Immature natural killer cell (primary cell): ENCODE measurements around the gene CAPN9. TPM values are rescaled to one million over a fixed set of nuclear protein-coding genes. Genes with fewer than 3 reads are reported as not detected.

Experiments
- DNase-seq, 3 donors: peaks; one replicate each; pipeline ENCODE4 v3.0.0; 2022; ENCODE audit warnings: mixed read lengths in 1 of 3
- H3K27ac Mint-ChIP-seq, 6 donors: one replicate each; pipeline ENCODE4 v1.8.0; 2020; ENCODE audit warnings: mixed read lengths in 6 of 6, mild to moderate bottlenecking in 5 of 6, inconsistent platforms in 4 of 6, moderate library complexity in 3 of 6
- H3K27me3 Mint-ChIP-seq, 3 donors: one replicate each; pipeline ENCODE4 v1.8.0; 2020 to 2021; ENCODE audit warnings: low read depth in 3 of 3, mild to moderate bottlenecking in 3 of 3, mixed read lengths in 3 of 3, moderate library complexity in 3 of 3, inconsistent platforms in 1 of 3
- H3K36me3 Mint-ChIP-seq, 3 donors: one replicate each; pipeline ENCODE4 v1.8.0; 2020; ENCODE audit warnings: mixed read lengths in 3 of 3, inconsistent platforms in 2 of 3, mild to moderate bottlenecking in 2 of 3
- H3K4me1 Mint-ChIP-seq, 2 donors: one replicate each; pipeline ENCODE4 v1.8.0; 2020; ENCODE audit warnings: inconsistent platforms in 2 of 2, mild to moderate bottlenecking in 2 of 2, mixed read lengths in 2 of 2, moderate library complexity in 1 of 2
- H3K4me3 Mint-ChIP-seq, 5 donors: one replicate each; pipeline ENCODE4 v1.8.0; 2020; ENCODE audit warnings: mild to moderate bottlenecking in 5 of 5, mixed read lengths in 5 of 5, inconsistent platforms in 3 of 5, moderate library complexity in 3 of 5
- H3K9me3 Mint-ChIP-seq, 6 donors: one replicate each; pipeline ENCODE4 v1.8.0; 2020; ENCODE audit warnings: mild to moderate bottlenecking in 6 of 6, mixed read lengths in 6 of 6, inconsistent platforms in 4 of 6, moderate library complexity in 3 of 6
- polyA plus RNA-seq, 3 donors: library from polyadenylated mRNA; unstranded; fragments of 300-500 nt; fragmentation: Illumina TruSeq; gene quantifications; one replicate each; pipeline ENCODE4 v1.2.3, GENCODE V29; 2021

The CAPN9 gene
- polyA plus RNA-seq, 3 donors from 2014 or later = not detected

- Mint-ChIP-seq H3K4me1 (peaks cover 12 to 14% of the 10 kb centered on the region in 2 donors), H3K36me3 (no peaks in the 10 kb centered on the region), H3K4me3 (no peak overlapping the region), H3K27ac (no peak overlapping the region), H3K9me3 (no peaks in the 10 kb centered on the region), H3K27me3 (peaks cover 0 to 4% (median 2%) of the 10 kb centered on the region in 3 donors)
- DNase-seq = no peak
Measured at GRCh38 chr1:230706020-230706699, 41.0 kb upstream of the CAPN9 start.

GRCh38 chr1:230706887-230707731 lies 40.1 kb upstream of the CAPN9 start:
- H3K4me1 Mint-ChIP-seq = peaks cover 12 to 14% of the 10 kb centered on the region in 2 donors
- no peaks in the 10 kb centered on the region for H3K36me3 Mint-ChIP-seq
- H3K9me3 Mint-ChIP-seq = no peaks in the 10 kb centered on the region
- H3K4me3 Mint-ChIP-seq = peak overlapping the region in 1 of 5 donors; percentile 30
- no peak overlapping the region for H3K27ac Mint-ChIP-seq
- peaks cover 0 to 4% (median 2%) of the 10 kb centered on the region in 3 donors for H3K27me3 Mint-ChIP-seq
- no peak for DNase-seq

GRCh38 chr1:230707732-230708630 lies 39.2 kb upstream of the CAPN9 start:
- H3K27ac Mint-ChIP-seq = no peak overlapping the region
- H3K9me3 Mint-ChIP-seq = no peaks in the 10 kb centered on the region
- H3K36me3 Mint-ChIP-seq = no peaks in the 10 kb centered on the region
- no peak for DNase-seq
- peaks cover 0 to 6% (median 2%) of the 10 kb centered on the region in 3 donors for H3K27me3 Mint-ChIP-seq
- peaks cover 12 to 14% of the 10 kb centered on the region in 2 donors for H3K4me1 Mint-ChIP-seq
- H3K4me3 Mint-ChIP-seq = no peak overlapping the region

- peaks cover 12 to 14% of the 10 kb centered on the region in 2 donors for H3K4me1 Mint-ChIP-seq
- DNase-seq = no peak
- no peak overlapping the region for H3K4me3 Mint-ChIP-seq
- H3K27me3 Mint-ChIP-seq = peaks cover 2 to 6% (median 2%) of the 10 kb centered on the region in 3 donors
- no peaks in the 10 kb centered on the region for H3K9me3 Mint-ChIP-seq
- H3K36me3 Mint-ChIP-seq = no peaks in the 10 kb centered on the region
- no peak overlapping the region for H3K27ac Mint-ChIP-seq
Measured at GRCh38 chr1:230708631-230709580, 38.3 kb upstream of the CAPN9 start.

GRCh38 chr1:230709619-230710542 lies 37.3 kb upstream of the CAPN9 start:
- Mint-ChIP-seq H3K9me3 (no peaks in the 10 kb centered on the region), H3K27ac (no peak overlapping the region), H3K4me1 (peaks cover 12 to 14% of the 10 kb centered on the region in 2 donors), H3K27me3 (peaks cover 2 to 6% (median 2%) of the 10 kb centered on the region in 3 donors), H3K4me3 (no peak overlapping the region), H3K36me3 (no peaks in the 10 kb centered on the region)
- DNase-seq = no peak

- DNase-seq = no peak
- Mint-ChIP-seq H3K27ac (no peak overlapping the region), H3K4me1 (peaks cover 12 to 14% of the 10 kb centered on the region in 2 donors), H3K4me3 (no peak overlapping the region), H3K9me3 (no peaks in the 10 kb centered on the region), H3K27me3 (peaks cover 2 to 6% (median 2%) of the 10 kb centered on the region in 3 donors), H3K36me3 (no peaks in the 10 kb centered on the region)
Measured at GRCh38 chr1:230710543-230710904, 36.7 kb upstream of the CAPN9 start.

- no peak overlapping the region for H3K27ac Mint-ChIP-seq
- H3K9me3 Mint-ChIP-seq = no peaks in the 10 kb centered on the region
- peaks cover 12 to 14% of the 10 kb centered on the region in 2 donors for H3K4me1 Mint-ChIP-seq
- no peak overlapping the region for H3K4me3 Mint-ChIP-seq
- DNase-seq = no peak
- H3K36me3 Mint-ChIP-seq = no peaks in the 10 kb centered on the region
- peaks cover 2 to 5% (median 2%) of the 10 kb centered on the region in 3 donors for H3K27me3 Mint-ChIP-seq
Measured at GRCh38 chr1:230711245-230711644, 35.9 kb upstream of the CAPN9 start.

- Mint-ChIP-seq H3K4me1 (peaks cover 12 to 13% of the 10 kb centered on the region in 2 donors), H3K27me3 (peaks cover 2 to 5% (median 4%) of the 10 kb centered on the region in 3 donors), H3K4me3 (no peak overlapping the region), H3K27ac (no peak overlapping the region), H3K36me3 (no peaks in the 10 kb centered on the region), H3K9me3 (no peaks in the 10 kb centered on the region)
- DNase-seq = no peak
Measured at GRCh38 chr1:230712470-230712942, 34.7 kb upstream of the CAPN9 start.

- Mint-ChIP-seq H3K4me1 (peaks cover 6 to 7% of the 10 kb centered on the region in 2 donors), H3K9me3 (no peaks in the 10 kb centered on the region), H3K27me3 (peaks cover 2 to 7% (median 4%) of the 10 kb centered on the region in 3 donors), H3K27ac (no peak overlapping the region), H3K4me3 (no peak overlapping the region), H3K36me3 (no peaks in the 10 kb centered on the region)
- no peak for DNase-seq
Measured at GRCh38 chr1:230713138-230713537, 34.0 kb upstream of the CAPN9 start.

GRCh38 chr1:230713547-230713914 lies 33.7 kb upstream of the CAPN9 start:
- Mint-ChIP-seq H3K27me3 (peaks cover 2 to 7% (median 4%) of the 10 kb centered on the region in 3 donors), H3K4me3 (no peak overlapping the region), H3K9me3 (peaks cover 0 to 2% (median 0%) of the 10 kb centered on the region in 6 donors), H3K36me3 (no peaks in the 10 kb centered on the region), H3K27ac (no peak overlapping the region), H3K4me1 (peaks cover 3 to 4% of the 10 kb centered on the region in 2 donors)
- DNase-seq = no peak

GRCh38 chr1:230713915-230714764 lies 33.0 kb upstream of the CAPN9 start, which contains the start of gene AGT:
AGT (minus strand) TSS chr1:230714122; CDS start chr1:230710823, 3,299 bp downstream.
- no peak for DNase-seq
- peaks cover 0 to 2% (median 0%) of the 10 kb centered on the region in 6 donors for H3K9me3 Mint-ChIP-seq
- peaks cover 0 to 7% (median 2%) of the 10 kb centered on the region in 3 donors for H3K27me3 Mint-ChIP-seq
- H3K4me1 Mint-ChIP-seq = no peaks in the 10 kb centered on the region
- H3K27ac Mint-ChIP-seq = no peak within 1 kb of the TSS
- no peak within 1 kb of the TSS for H3K4me3 Mint-ChIP-seq
- no peaks in the 10 kb centered on the region for H3K36me3 Mint-ChIP-seq
